HUES6 (cell line): ENCODE data around the gene HLCS.

Source experiments
- H3K27ac ChIP-seq: 2 replicates; pipeline ENCODE4 v1.7.0; 2013; ENCODE audit warnings: low read depth, mild to moderate bottlenecking, low read length, inconsistent platforms
- H3K27me3 ChIP-seq: 2 replicates; pipeline ENCODE4 v1.6.1; 2013; ENCODE audit warnings: low read length; ENCODE audit not compliant: control insufficient read depth, insufficient read depth
- H3K36me3 ChIP-seq: 2 replicates; pipeline ENCODE4 v1.6.1; 2013; ENCODE audit warnings: low read length; ENCODE audit not compliant: control insufficient read depth, insufficient read depth
- H3K4me1 ChIP-seq: 2 replicates; pipeline ENCODE4 v1.6.1; 2013; ENCODE audit warnings: low read length; ENCODE audit not compliant: control insufficient read depth, insufficient read depth
- H3K4me3 ChIP-seq: 2 replicates; pipeline ENCODE4 v1.5.1; 2013; ENCODE audit warnings: low read depth, low read length
- H3K9ac ChIP-seq: one replicate; pipeline ENCODE4 v1.6.1; 2013; ENCODE audit warnings: mild to moderate bottlenecking, low read length
- H3K9me3 ChIP-seq: 2 replicates; pipeline ENCODE4 v1.6.1; 2013; ENCODE audit warnings: low read depth, low read length; ENCODE audit not compliant: control insufficient read depth, insufficient read depth

HLCS gene

DNA sequence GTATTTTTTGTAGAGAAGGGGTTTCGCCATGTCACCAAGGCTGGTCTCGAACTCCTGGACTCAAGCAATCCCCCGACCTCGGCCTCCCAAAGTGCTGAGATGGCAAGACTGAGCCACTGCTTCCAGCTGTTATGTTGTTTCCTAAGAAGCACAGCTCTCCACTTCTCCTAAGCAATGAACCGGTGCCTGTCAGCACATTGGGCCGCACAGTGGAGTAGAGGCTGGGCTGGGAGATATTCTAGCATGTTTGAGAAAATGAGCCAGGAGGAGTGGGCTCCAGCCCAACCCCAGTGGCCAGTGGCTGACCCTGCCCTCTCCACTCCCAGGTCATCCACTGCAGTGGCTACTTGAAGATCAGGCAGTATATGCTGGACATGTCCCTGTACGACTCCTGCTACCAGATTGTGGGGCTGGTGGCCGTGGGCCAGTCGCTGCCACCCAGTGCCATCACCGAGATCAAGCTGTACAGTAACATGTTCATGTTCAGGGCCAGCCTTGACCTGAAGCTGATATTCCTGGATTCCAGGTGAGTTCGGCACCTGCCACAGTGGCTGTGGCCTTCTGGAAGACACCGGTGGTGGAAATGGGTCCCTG lies 240.6 kb downstream of the HLCS start:
- Histone ChIP-seq H3K9ac (no peak overlapping the region), H3K4me1 (no peaks in the 10 kb centered on the region), H3K36me3 (no peaks in the 10 kb centered on the region), H3K9me3 (no peaks in the 10 kb centered on the region), H3K4me3 (no peak overlapping the region), H3K27me3 (peaks cover 6% of the 10 kb centered on the region; the same call in 1 of the 2 replicates), H3K27ac (no peak overlapping the region)

GRCh38 chr21:36724660-36725059 lies 241.8 kb downstream of the HLCS start:
- no peaks in the 10 kb centered on the region for H3K9me3 ChIP-seq
- no peak overlapping the region for H3K9ac ChIP-seq
- peaks cover 9% of the 10 kb centered on the region; the same call in 1 of the 2 replicates for H3K27me3 ChIP-seq
- H3K27ac ChIP-seq, result no peak overlapping the region
- H3K36me3 ChIP-seq, result no peaks in the 10 kb centered on the region
- H3K4me1 ChIP-seq, result no peaks in the 10 kb centered on the region
- no peak overlapping the region for H3K4me3 ChIP-seq

DNA sequence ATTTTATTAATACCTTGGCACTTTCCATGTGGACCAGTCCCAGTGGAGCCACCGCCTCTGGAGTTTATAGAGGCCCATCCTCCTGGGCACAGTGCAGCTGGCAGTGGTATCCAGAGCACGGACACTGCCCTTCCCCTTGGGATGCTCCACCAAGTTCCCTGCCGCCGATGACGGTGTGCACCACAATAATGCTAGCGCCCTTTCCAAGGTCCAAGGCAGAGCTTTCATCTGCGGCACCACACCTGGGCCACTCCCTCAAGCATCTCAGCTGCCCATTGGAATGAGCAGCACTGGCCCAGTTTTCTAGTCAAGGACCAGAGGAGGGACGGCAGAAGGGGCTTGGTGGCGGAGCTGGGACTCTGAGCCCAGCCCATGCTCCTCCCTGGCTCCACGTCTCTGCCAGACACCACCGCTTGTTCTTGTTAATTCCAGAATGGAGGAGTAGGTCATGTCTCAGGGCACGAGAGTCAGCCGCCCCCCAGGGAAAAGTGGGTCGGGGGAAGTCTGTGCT lies 243.0 kb downstream of the HLCS start:
- H3K27ac ChIP-seq, result no peak overlapping the region
- H3K4me1 ChIP-seq, result peaks cover 9% of the 10 kb centered on the region
- H3K4me3 ChIP-seq, result no peak overlapping the region
- no peaks in the 10 kb centered on the region for H3K36me3 ChIP-seq
- H3K27me3 ChIP-seq, result peaks cover 20% of the 10 kb centered on the region; the same call in 1 of the 2 replicates
- no peak overlapping the region for H3K9ac ChIP-seq
- H3K9me3 ChIP-seq, result no peaks in the 10 kb centered on the region

- no peaks in the 10 kb centered on the region for H3K9me3 ChIP-seq
- no peak overlapping the region for H3K4me3 ChIP-seq
- peaks cover 25% of the 10 kb centered on the region; the same call in 1 of the 2 replicates for H3K27me3 ChIP-seq
- no peak overlapping the region for H3K9ac ChIP-seq
- H3K36me3 ChIP-seq, result no peaks in the 10 kb centered on the region
- H3K27ac ChIP-seq, result no peak overlapping the region
- peaks cover 17% of the 10 kb centered on the region for H3K4me1 ChIP-seq
These were observed 243.8 kb downstream of the HLCS start for GRCh38 chr21:36722370-36723368.

- Histone ChIP-seq H3K9me3 (no peaks in the 10 kb centered on the region), H3K36me3 (no peaks in the 10 kb centered on the region), H3K4me1 (peaks cover 17% of the 10 kb centered on the region), H3K27ac (no peak overlapping the region), H3K4me3 (no peak overlapping the region), H3K27me3 (peaks cover 27% of the 10 kb centered on the region), H3K9ac (no peak overlapping the region)
These were observed 244.7 kb downstream of the HLCS start for GRCh38 chr21:36721817-36722216.

GRCh38 chr21:36719614-36720013 lies 246.9 kb downstream of the HLCS start:
- Histone ChIP-seq H3K36me3 (no peaks in the 10 kb centered on the region), H3K4me3 (no peak overlapping the region), H3K4me1 (peaks cover 17% of the 10 kb centered on the region), H3K9me3 (no peaks in the 10 kb centered on the region), H3K9ac (no peak overlapping the region), H3K27ac (no peak overlapping the region), H3K27me3 (peaks cover 46% of the 10 kb centered on the region)

GRCh38 chr21:36718951-36719501 lies 247.4 kb downstream of the HLCS start:
- H3K27ac ChIP-seq, result no peak overlapping the region; the same call in 1 of the 2 replicates

DNA sequence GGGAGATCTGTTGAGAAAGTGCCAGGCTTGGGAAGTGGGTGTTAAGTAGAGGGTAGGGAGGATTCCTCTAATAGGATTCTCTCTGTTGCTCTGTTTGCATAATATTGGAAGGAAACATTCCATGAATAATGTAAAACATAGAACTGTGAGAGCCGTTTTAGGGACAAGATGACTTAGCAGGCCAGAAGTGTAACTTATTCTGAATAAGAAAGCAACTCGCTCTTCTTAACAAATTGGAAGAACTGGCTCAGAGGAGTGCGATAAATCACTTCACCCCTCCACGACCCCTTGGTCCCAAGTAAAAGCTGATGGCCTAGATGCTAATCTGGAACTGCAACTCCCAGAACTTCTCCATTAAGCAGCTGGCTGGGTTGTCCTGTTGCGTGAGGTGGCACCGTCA lies 248.5 kb downstream of the HLCS start:
- Histone ChIP-seq H3K36me3 (no peaks in the 10 kb centered on the region), H3K9ac (no peak overlapping the region), H3K27me3 (peaks cover 61% of the 10 kb centered on the region), H3K4me3 (no peak overlapping the region), H3K4me1 (peaks cover 17% of the 10 kb centered on the region), H3K27ac (no peak overlapping the region), H3K9me3 (no peaks in the 10 kb centered on the region)

More at GRCh38 chr21:36718951-36719501, 247.4 kb downstream of the HLCS start:
- H3K9me3 ChIP-seq, result no peaks in the 10 kb centered on the region
- peaks cover 52% of the 10 kb centered on the region for H3K27me3 ChIP-seq
- H3K4me3 ChIP-seq, result no peak overlapping the region
- peaks cover 17% of the 10 kb centered on the region for H3K4me1 ChIP-seq
- no peaks in the 10 kb centered on the region for H3K36me3 ChIP-seq
- H3K9ac ChIP-seq, result no peak overlapping the region

GRCh38 chr21:36716836-36717235 lies 249.6 kb downstream of the HLCS start:
- Histone ChIP-seq H3K4me1 (peaks cover 17% of the 10 kb centered on the region), H3K27ac (no peak overlapping the region), H3K9ac (no peak overlapping the region), H3K9me3 (no peaks in the 10 kb centered on the region), H3K4me3 (no peak overlapping the region), H3K36me3 (no peaks in the 10 kb centered on the region), H3K27me3 (peaks cover 70% of the 10 kb centered on the region)

GRCh38 chr21:36716387-36716786 lies 250.1 kb downstream of the HLCS start:
- Histone ChIP-seq H3K27ac (no peak overlapping the region), H3K27me3 (peaks cover 74% of the 10 kb centered on the region), H3K36me3 (no peaks in the 10 kb centered on the region), H3K4me1 (peaks cover 17% of the 10 kb centered on the region), H3K4me3 (no peak overlapping the region), H3K9me3 (no peaks in the 10 kb centered on the region), H3K9ac (no peak overlapping the region)
